ENCODE data around the gene THY1.

The THY1 gene

GRCh38 chr11:119426142-119426541 lies 3.2 kb upstream of the THY1 start:
- WGBS: 71% methylated on average over 4 of the region's 4 CpGs
- H3K4me2 ChIP-seq (ENCODE audit: low read length, poor library complexity, severe bottlenecking): no peak overlapping the region

GRCh38 chr11:119424775-119425174 lies 1.8 kb upstream of the THY1 start:
- H3K27ac ChIP-seq (ENCODE audit: low read length, poor library complexity, severe bottlenecking): no peak overlapping the region
- no peak overlapping the region for H3K23ac ChIP-seq (ENCODE audit: low read length in 2 of 2)
- H2AK5ac ChIP-seq (ENCODE audit: low read length, severe bottlenecking): no peak overlapping the region
- H2BK5ac ChIP-seq (ENCODE audit: low read depth, low read length, poor library complexity, severe bottlenecking): no peak overlapping the region
- H3K36me3 ChIP-seq (ENCODE audit: control insufficient read depth in 1 of 2, insufficient read depth in 2 of 2, low read depth in 1 of 2, low read length in 2 of 2): peaks cover 0 to 13% of the 10 kb centered on the region in 2 experiments
- H3K4me1 ChIP-seq (ENCODE audit: control insufficient read depth, insufficient read depth, low read depth, low read length): peaks cover 18% of the 10 kb centered on the region
- DNase-seq: no peak
- H3K79me1 ChIP-seq (replicated peaks; ENCODE audit: low read length, poor library complexity, severe bottlenecking): no peaks in the 10 kb centered on the region
- H2AFZ ChIP-seq (ENCODE audit: low read depth, low read length): no peak overlapping the region
- H2BK120ac ChIP-seq (ENCODE audit: low read depth, low read length): no peak overlapping the region
- H3K9me3 ChIP-seq (ENCODE audit: control insufficient read depth, low read length): no peaks in the 10 kb centered on the region
- no peak overlapping the region for H3K4me3 ChIP-seq (ENCODE audit: insufficient read depth in 1 of 2, low read depth in 1 of 2, low read length in 2 of 2)
- no peak overlapping the region for H2BK15ac ChIP-seq (ENCODE audit: low read depth, poor library complexity, severe bottlenecking)
- no peak overlapping the region for H3K4ac ChIP-seq (ENCODE audit: low read depth in 1 of 2, low read length in 2 of 2)
- H2BK12ac ChIP-seq (ENCODE audit: low read length in 2 of 2): no peak overlapping the region
- H3K4me2 ChIP-seq (ENCODE audit: low read length, poor library complexity, severe bottlenecking): no peak overlapping the region
- H4K8ac ChIP-seq (ENCODE audit: low read length): no peak overlapping the region
- no peak overlapping the region for H4K91ac ChIP-seq (ENCODE audit: low read length)
- H3K18ac ChIP-seq (ENCODE audit: low read depth in 1 of 2, low read length in 2 of 2): no peak overlapping the region
- no peak overlapping the region for H3K9ac ChIP-seq (ENCODE audit: low read length)
- H3K14ac ChIP-seq (ENCODE audit: low read length in 2 of 2): no peak overlapping the region
- 34% methylated on average over 2 of the region's 2 CpGs for WGBS
- H3K27me3 ChIP-seq (ENCODE audit: control insufficient read depth in 1 of 2, insufficient read depth in 1 of 2, low read length in 2 of 2): peaks cover 3 to 74% of the 10 kb centered on the region in 2 experiments

More at GRCh38 chr11:119426142-119426541, 3.2 kb upstream of the THY1 start:
- no peak overlapping the region for H2BK5ac ChIP-seq (ENCODE audit: low read depth, low read length, poor library complexity, severe bottlenecking)
- H3K14ac ChIP-seq (ENCODE audit: low read length in 2 of 2): no peak overlapping the region
- no peaks in the 10 kb centered on the region for H3K9me3 ChIP-seq (ENCODE audit: control insufficient read depth, low read length)
- H2BK12ac ChIP-seq (ENCODE audit: low read length in 2 of 2): no peak overlapping the region
- H2BK120ac ChIP-seq (ENCODE audit: low read depth, low read length): no peak overlapping the region
- H3K4me1 ChIP-seq (ENCODE audit: control insufficient read depth, insufficient read depth, low read depth, low read length): peaks cover 13% of the 10 kb centered on the region
- no peak overlapping the region for H3K18ac ChIP-seq (ENCODE audit: low read depth in 1 of 2, low read length in 2 of 2)
- H3K36me3 ChIP-seq (ENCODE audit: control insufficient read depth in 1 of 2, insufficient read depth in 2 of 2, low read depth in 1 of 2, low read length in 2 of 2): no peaks in the 10 kb centered on the region
- no peak overlapping the region for H3K4me3 ChIP-seq (ENCODE audit: insufficient read depth in 1 of 2, low read depth in 1 of 2, low read length in 2 of 2)
- H3K79me1 ChIP-seq (replicated peaks; ENCODE audit: low read length, poor library complexity, severe bottlenecking): no peaks in the 10 kb centered on the region
- no peak overlapping the region for H4K8ac ChIP-seq (ENCODE audit: low read length)
- no peak overlapping the region for H3K9ac ChIP-seq (ENCODE audit: low read length)
- H3K23ac ChIP-seq (ENCODE audit: low read length in 2 of 2): no peak overlapping the region
- H3K27me3 ChIP-seq (ENCODE audit: control insufficient read depth in 1 of 2, insufficient read depth in 1 of 2, low read length in 2 of 2): peaks cover 3 to 69% of the 10 kb centered on the region in 2 experiments
- H2AK5ac ChIP-seq (ENCODE audit: low read length, severe bottlenecking): no peak overlapping the region
- no peak overlapping the region for H2BK15ac ChIP-seq (ENCODE audit: low read depth, poor library complexity, severe bottlenecking)
- no peak overlapping the region for H3K27ac ChIP-seq (ENCODE audit: low read length, poor library complexity, severe bottlenecking)
- no peak overlapping the region for H2AFZ ChIP-seq (ENCODE audit: low read depth, low read length)
- H3K4ac ChIP-seq (ENCODE audit: low read depth in 1 of 2, low read length in 2 of 2): no peak overlapping the region
- DNase-seq: no peak
- H4K91ac ChIP-seq (ENCODE audit: low read length): no peak overlapping the region

DNA sequence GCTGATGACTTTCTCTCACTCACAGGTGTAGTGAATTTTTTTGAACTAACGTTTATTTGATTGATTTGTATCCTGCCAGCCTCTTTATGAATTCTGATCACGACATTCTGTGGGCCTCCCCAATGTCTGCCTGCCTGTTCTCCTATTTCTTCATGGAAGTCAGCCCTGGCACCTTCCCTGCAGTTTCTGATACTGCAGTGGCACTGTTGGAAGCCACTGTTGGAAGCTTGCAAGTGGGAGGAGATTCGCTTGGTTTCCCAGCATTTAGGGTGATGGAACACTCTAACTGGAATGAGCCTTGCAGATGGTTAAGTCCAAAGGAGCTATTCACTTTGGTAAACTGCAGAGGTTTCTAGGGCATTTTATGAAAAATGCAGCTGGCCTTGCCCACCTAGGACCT lies 1.3 kb upstream of the THY1 start:
- no peak for DNase-seq
- Histone ChIP-seq H3K36me3 (ENCODE audit: control insufficient read depth in 1 of 2, insufficient read depth in 2 of 2, low read depth in 1 of 2, low read length in 2 of 2) (peaks cover 0 to 18% of the 10 kb centered on the region in 2 experiments), H3K14ac (ENCODE audit: low read length in 2 of 2) (no peak overlapping the region), H4K91ac (ENCODE audit: low read length) (no peak overlapping the region), H3K4me2 (ENCODE audit: low read length, poor library complexity, severe bottlenecking) (no peak overlapping the region), H2AFZ (ENCODE audit: low read depth, low read length) (no peak overlapping the region), H3K18ac (ENCODE audit: low read depth in 1 of 2, low read length in 2 of 2) (no peak overlapping the region), H3K9me3 (ENCODE audit: control insufficient read depth, low read length) (no peaks in the 10 kb centered on the region), H3K4me3 (ENCODE audit: insufficient read depth in 1 of 2, low read depth in 1 of 2, low read length in 2 of 2) (no peak overlapping the region), H3K23ac (ENCODE audit: low read length in 2 of 2) (no peak overlapping the region), H3K4ac (ENCODE audit: low read depth in 1 of 2, low read length in 2 of 2) (no peak overlapping the region), H3K4me1 (ENCODE audit: control insufficient read depth, insufficient read depth, low read depth, low read length) (peaks cover 20% of the 10 kb centered on the region), H3K79me1 (replicated peaks; ENCODE audit: low read length, poor library complexity, severe bottlenecking) (no peaks in the 10 kb centered on the region), H3K27me3 (ENCODE audit: control insufficient read depth in 1 of 2, insufficient read depth in 1 of 2, low read length in 2 of 2) (peaks cover 1 to 74% of the 10 kb centered on the region in 2 experiments), H2BK12ac (ENCODE audit: low read length in 2 of 2) (no peak overlapping the region), H2AK5ac (ENCODE audit: low read length, severe bottlenecking) (no peak overlapping the region), H2BK5ac (ENCODE audit: low read depth, low read length, poor library complexity, severe bottlenecking) (no peak overlapping the region), H2BK120ac (ENCODE audit: low read depth, low read length) (no peak overlapping the region), H2BK15ac (ENCODE audit: low read depth, poor library complexity, severe bottlenecking) (no peak overlapping the region), H3K27ac (ENCODE audit: low read length, poor library complexity, severe bottlenecking) (no peak overlapping the region), H4K8ac (ENCODE audit: low read length) (no peak overlapping the region), H3K9ac (ENCODE audit: low read length) (no peak overlapping the region)
- 93% methylated on average over 3 of the region's 3 CpGs for WGBS

DNA sequence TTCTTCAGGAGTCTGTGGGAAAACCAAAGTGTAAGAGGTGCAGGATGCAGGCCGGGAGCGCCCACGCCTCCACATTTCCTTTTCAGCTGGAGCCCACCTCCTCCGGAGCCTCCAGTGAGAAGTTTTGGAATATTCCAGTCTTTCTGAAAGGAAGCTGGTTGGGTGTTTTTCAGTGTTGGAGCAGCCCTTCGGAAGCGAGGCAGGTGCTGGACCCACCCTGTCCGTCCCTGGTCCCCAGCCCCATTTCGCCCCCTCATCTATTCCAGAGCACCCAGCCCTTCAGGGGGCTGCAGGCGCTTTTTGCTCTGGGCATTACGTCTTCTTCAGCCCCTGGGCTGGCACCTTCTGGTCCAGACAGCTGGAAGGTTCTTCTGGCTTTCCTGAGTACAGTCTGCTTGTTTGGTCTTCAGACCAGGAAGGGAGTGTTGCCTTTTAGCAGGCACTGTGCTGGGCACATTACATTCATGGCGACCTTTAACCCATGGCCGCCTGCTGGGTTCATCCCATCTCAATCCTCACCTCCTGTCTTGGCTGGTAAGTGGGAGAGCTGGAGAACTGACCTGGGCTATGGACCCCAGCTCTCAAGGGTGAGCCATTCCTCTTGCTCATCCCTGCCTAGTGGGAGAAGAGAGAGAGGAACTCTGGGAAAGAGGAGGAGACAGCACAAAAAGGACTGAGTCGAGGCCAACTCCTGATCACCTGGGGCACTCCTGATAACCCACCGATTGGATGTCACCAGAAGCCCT lies 710 bp upstream of the THY1 start:
- Histone ChIP-seq H4K8ac (ENCODE audit: low read length) (no peak overlapping the region), H3K4me3 (ENCODE audit: insufficient read depth in 1 of 2, low read depth in 1 of 2, low read length in 2 of 2) (peak overlapping the region in 1 of 2 experiments; percentile 92), H3K4me1 (ENCODE audit: control insufficient read depth, insufficient read depth, low read depth, low read length) (peaks cover 20% of the 10 kb centered on the region), H3K36me3 (ENCODE audit: control insufficient read depth in 1 of 2, insufficient read depth in 2 of 2, low read depth in 1 of 2, low read length in 2 of 2) (peaks cover 0 to 24% of the 10 kb centered on the region in 2 experiments), H3K27ac (ENCODE audit: low read length, poor library complexity, severe bottlenecking) (no peak overlapping the region), H3K18ac (ENCODE audit: low read depth in 1 of 2, low read length in 2 of 2) (no peak overlapping the region), H3K14ac (ENCODE audit: low read length in 2 of 2) (no peak overlapping the region), H3K23ac (ENCODE audit: low read length in 2 of 2) (no peak overlapping the region), H3K79me1 (replicated peaks; ENCODE audit: low read length, poor library complexity, severe bottlenecking) (no peaks in the 10 kb centered on the region), H3K4ac (ENCODE audit: low read depth in 1 of 2, low read length in 2 of 2) (no peak overlapping the region), H3K27me3 (ENCODE audit: control insufficient read depth in 1 of 2, insufficient read depth in 1 of 2, low read length in 2 of 2) (peaks cover 0 to 77% of the 10 kb centered on the region in 2 experiments), H2BK15ac (ENCODE audit: low read depth, poor library complexity, severe bottlenecking) (no peak overlapping the region), H4K91ac (ENCODE audit: low read length) (no peak overlapping the region), H2BK120ac (ENCODE audit: low read depth, low read length) (no peak overlapping the region), H3K4me2 (ENCODE audit: low read length, poor library complexity, severe bottlenecking) (no peak overlapping the region), H2BK5ac (ENCODE audit: low read depth, low read length, poor library complexity, severe bottlenecking) (no peak overlapping the region), H2AFZ (ENCODE audit: low read depth, low read length) (no peak overlapping the region), H3K9me3 (ENCODE audit: control insufficient read depth, low read length) (no peaks in the 10 kb centered on the region), H2BK12ac (ENCODE audit: low read length in 2 of 2) (no peak overlapping the region), H3K9ac (ENCODE audit: low read length) (peak overlapping the region; percentile 87), H2AK5ac (ENCODE audit: low read length, severe bottlenecking) (no peak overlapping the region)
- no peak for DNase-seq
- 63% methylated on average over 9 of the region's 14 CpGs for WGBS

Measured in mesenchymal stem cell (in vitro differentiated cells and primary cell).